H9 (cell line): ENCODE measurements around the gene NBPF11. TPM values are rescaled to one million over a fixed set of nuclear protein-coding genes. Genes with fewer than 3 reads are reported as not detected.
"Not testable (repeated sequence)": the region's sequence is repeated elsewhere in the genome, so short reads cannot be mapped to it uniquely, and the experiment has no call there.

Experiments
- DNase-seq: peaks from one replicate; pipeline ENCODE4 v3.0.0-alpha.2; 2017
- H2AFZ ChIP-seq: one replicate; pipeline ENCODE4 v1.6.1; 2013; ENCODE audit warnings: mild to moderate bottlenecking, low read length, control low read depth, moderate library complexity
- H2AK5ac ChIP-seq: 2 replicates; pipeline ENCODE4 v1.6.1; 2013; ENCODE audit warnings: low read length, control low read depth, mixed read lengths; ENCODE audit not compliant: insufficient read length
- H2BK120ac ChIP-seq: one replicate; pipeline ENCODE4 v1.6.1; 2013; ENCODE audit warnings: low read depth, mild to moderate bottlenecking, low read length, control low read depth, inconsistent platforms; ENCODE audit not compliant: poor library complexity, severe bottlenecking
- H2BK12ac ChIP-seq: 2 replicates; pipeline ENCODE4 v1.6.1; 2013; ENCODE audit warnings: low read length, control low read depth, mixed read lengths, low read depth; ENCODE audit not compliant: insufficient read length
- H2BK15ac ChIP-seq: 2 replicates; pipeline ENCODE4 v1.6.1; 2013; ENCODE audit warnings: low read depth, low read length, control low read depth
- H2BK20ac ChIP-seq: one replicate; pipeline ENCODE4 v1.6.1; 2013; ENCODE audit warnings: low read depth, mild to moderate bottlenecking, low read length, control low read depth, inconsistent platforms; ENCODE audit not compliant: poor library complexity, severe bottlenecking
- H2BK5ac ChIP-seq: 2 replicates; pipeline ENCODE4 v1.6.1; 2013; ENCODE audit warnings: low read length, control low read depth, mixed read lengths; ENCODE audit not compliant: insufficient read length
- H3K14ac ChIP-seq: 2 replicates; pipeline ENCODE4 v1.6.1; 2013; ENCODE audit warnings: low read length, control low read depth; ENCODE audit not compliant: insufficient read depth
- H3K18ac ChIP-seq: 2 replicates; pipeline ENCODE4 v1.6.1; 2013; ENCODE audit warnings: low read depth, mild to moderate bottlenecking, mixed read lengths, low read length, control low read depth; ENCODE audit not compliant: insufficient read length
- H3K23ac ChIP-seq: 2 replicates; pipeline ENCODE4 v1.6.1; 2013; ENCODE audit warnings: low read length, control low read depth, mixed read lengths, low read depth; ENCODE audit not compliant: insufficient read length
- H3K23me2 ChIP-seq: 2 replicates; pipeline ENCODE4 v1.6.1; 2013; ENCODE audit warnings: low read depth, mild to moderate bottlenecking, mixed read lengths, low read length, control low read depth; ENCODE audit not compliant: insufficient read length, poor library complexity, severe bottlenecking
- H3K27ac ChIP-seq: 2 replicates; pipeline ENCODE4 v1.5.1; 2013; ENCODE audit warnings: low read length, control low read depth, mixed read lengths, low read depth; ENCODE audit not compliant: insufficient read length
- H3K27me3 ChIP-seq: 2 replicates; pipeline ENCODE4 v1.6.1; 2013; ENCODE audit warnings: low read length, control low read depth, inconsistent platforms; ENCODE audit not compliant: insufficient read depth
- H3K4ac ChIP-seq: 2 replicates; pipeline ENCODE4 v1.6.1; 2013; ENCODE audit warnings: low read depth, mild to moderate bottlenecking, control low read depth, inconsistent platforms, low read length, moderate library complexity
- H3K4me1 ChIP-seq: 2 replicates; pipeline ENCODE4 v1.6.1; 2013; ENCODE audit warnings: low read length, control low read depth, inconsistent platforms; ENCODE audit not compliant: insufficient read depth
- H3K4me2 ChIP-seq: 2 replicates; pipeline ENCODE4 v1.6.1; 2013; ENCODE audit warnings: low read length, control low read depth, mixed read lengths; ENCODE audit not compliant: insufficient read length, insufficient read depth
- H3K56ac ChIP-seq: 2 replicates; pipeline ENCODE4 v1.6.1; 2013; ENCODE audit warnings: low read depth, mild to moderate bottlenecking, mixed read lengths, low read length, control low read depth; ENCODE audit not compliant: insufficient read length
- H3K79me1 ChIP-seq: 2 replicates; pipeline ENCODE4 v1.6.1; 2013; ENCODE audit warnings: low read depth, mild to moderate bottlenecking, moderate library complexity, low read length, control low read depth, inconsistent platforms; ENCODE audit not compliant: insufficient read depth, poor library complexity, severe bottlenecking
- H3K79me2 ChIP-seq: 2 replicates; pipeline ENCODE4 v1.6.1; 2013; ENCODE audit warnings: low read length, control low read depth, inconsistent platforms; ENCODE audit not compliant: insufficient read depth
- H3K9ac ChIP-seq: 2 replicates; pipeline ENCODE4 v1.6.1; 2013; ENCODE audit warnings: low read length, control low read depth, mixed read lengths; ENCODE audit not compliant: insufficient read length; ENCODE audit errors: extremely low read depth
- H3K9me3 ChIP-seq: one replicate; pipeline ENCODE4 v1.6.1; 2013; ENCODE audit warnings: low read depth, low read length, inconsistent platforms; ENCODE audit not compliant: control insufficient read depth
- H3T11ph ChIP-seq: one replicate; pipeline ENCODE4 v1.6.1; 2013; ENCODE audit warnings: mild to moderate bottlenecking, low read length, control low read depth, inconsistent platforms
- H4K20me1 ChIP-seq: one replicate; pipeline ENCODE4 v1.6.1; 2013; ENCODE audit not compliant: control insufficient read depth, insufficient read length, insufficient read depth
- H4K5ac ChIP-seq: 2 replicates; pipeline ENCODE4 v1.6.1; 2013; ENCODE audit warnings: low read depth, mild to moderate bottlenecking, mixed read lengths, low read length, control low read depth; ENCODE audit not compliant: insufficient read length
- H4K8ac ChIP-seq: replicated peaks from 2 replicates; pipeline ENCODE4 v1.6.1; 2013; ENCODE audit warnings: low read length, control low read depth, mixed read lengths, low read depth; ENCODE audit not compliant: insufficient read length
- H4K91ac ChIP-seq: 2 replicates; pipeline ENCODE4 v1.6.1; 2013; ENCODE audit warnings: low read depth, mild to moderate bottlenecking, moderate library complexity, mixed read lengths, low read length, control low read depth; ENCODE audit not compliant: insufficient read length
- H3K27ac Mint-ChIP-seq, 3 experiments: 2 replicates in 2 of 3; 3 replicates in 1 of 3; pipeline ENCODE4 v1.8.0; 2020 to 2021; ENCODE audit warnings: mixed read lengths in 3 of 3, mild to moderate bottlenecking in 1 of 3, moderate library complexity in 1 of 3
- H3K27me3 Mint-ChIP-seq: 2 replicates; pipeline ENCODE4 v1.8.0; 2021; ENCODE audit warnings: low read depth, mild to moderate bottlenecking, moderate library complexity, mixed read lengths
- H3K36me3 Mint-ChIP-seq, 3 experiments: 2 replicates in 2 of 3; 3 replicates in 1 of 3; pipeline ENCODE4 v1.8.0; 2020 to 2021; ENCODE audit warnings: low read depth in 3 of 3, mixed read lengths in 3 of 3; ENCODE audit not compliant: insufficient read depth in 1 of 3
- H3K4me1 Mint-ChIP-seq, 2 experiments: 2 replicates each; pipeline ENCODE4 v1.8.0; 2020; ENCODE audit warnings: mixed read lengths in 2 of 2
- H3K4me3 Mint-ChIP-seq, 2 experiments: 2 replicates in 1 of 2; 3 replicates in 1 of 2; pipeline ENCODE4 v1.8.0; 2020 to 2021; ENCODE audit warnings: mild to moderate bottlenecking in 2 of 2, mixed read lengths in 2 of 2, moderate library complexity in 1 of 2
- H3K9me3 Mint-ChIP-seq, 2 experiments: 2 replicates in 1 of 2; 3 replicates in 1 of 2; pipeline ENCODE4 v1.8.0; 2020; ENCODE audit warnings: mild to moderate bottlenecking in 2 of 2, mixed read lengths in 2 of 2, moderate library complexity in 1 of 2
- WGBS: extraction: QIAGEN DNeasy Blood & Tissue Kit; methylation state at CpG from one replicate; pipeline ENCODE4 v1.1.7; 2013; ENCODE audit warnings: missing lambda C conversion rate, low lambda C conversion rate, mixed read lengths; ENCODE audit not compliant: insufficient read length; ENCODE audit errors: extremely low coverage; 5-methylcytosine and 5-hydroxymethylcytosine counted together
- total RNA-seq: library from RNA; stranded (reverse); gene quantifications from 2 replicates; pipeline ENCODE4 v1.2.1, GENCODE V29; 2021

Gene NBPF11
- total RNA-seq, 1 experiment from 2014 or later: 9.2 TPM

DNA sequence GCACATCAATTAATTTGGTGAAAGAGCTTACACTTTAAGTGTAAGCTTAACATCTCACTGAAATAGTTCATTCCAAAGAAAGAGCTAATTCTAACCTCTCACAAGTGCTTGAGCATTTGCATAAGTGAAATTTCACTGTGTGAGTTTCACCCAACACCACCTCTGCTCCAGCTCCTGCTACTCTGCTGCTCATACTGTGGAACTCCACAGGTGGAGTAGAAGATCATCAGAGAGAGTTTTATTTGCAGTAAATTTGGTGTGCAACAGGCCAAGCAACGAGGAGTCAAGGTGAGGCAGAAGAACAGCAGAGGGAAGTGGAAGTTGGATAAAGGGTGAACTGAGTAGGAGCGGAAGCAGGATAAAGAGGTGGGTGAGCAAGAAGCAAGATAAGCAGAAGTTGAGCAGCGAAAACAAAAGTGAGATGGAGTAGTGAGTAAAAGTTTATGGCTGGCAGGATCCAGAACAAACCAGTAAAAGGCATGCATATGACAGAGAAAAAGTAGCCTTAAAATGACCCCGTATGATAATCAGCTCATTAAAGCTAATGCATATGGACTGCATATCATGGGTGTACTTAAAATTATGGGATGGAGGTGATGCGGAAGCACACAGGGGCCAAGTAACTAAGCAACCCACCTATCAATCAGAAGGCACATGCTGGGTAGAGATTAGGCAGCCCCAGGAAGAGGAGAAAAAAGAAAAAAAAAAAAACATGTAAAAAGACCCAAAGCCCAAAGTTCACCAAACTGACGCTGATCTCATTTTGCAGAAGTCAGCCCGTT lies 3.6 kb upstream of the NBPF11 start:
- not testable (repeated sequence) for H4K91ac ChIP-seq, H3K4me3 Mint-ChIP-seq, H4K20me1 ChIP-seq, H3K79me1 ChIP-seq, DNase-seq, H2AK5ac ChIP-seq, H2AFZ ChIP-seq, H3K27ac Mint-ChIP-seq, H3K23me2 ChIP-seq, H2BK5ac ChIP-seq, H3K36me3 Mint-ChIP-seq, H4K5ac ChIP-seq, H3K56ac ChIP-seq, H3K27me3 ChIP-seq, H2BK15ac ChIP-seq, H3K14ac ChIP-seq, H3K4ac ChIP-seq, H3K4me2 ChIP-seq, H3K9ac ChIP-seq, H2BK120ac ChIP-seq, H3K27me3 Mint-ChIP-seq, H3K23ac ChIP-seq, H3K79me2 ChIP-seq, H3K18ac ChIP-seq, H2BK12ac ChIP-seq, H2BK20ac ChIP-seq, H3K4me1 ChIP-seq, H3T11ph ChIP-seq, H3K27ac ChIP-seq, H3K9me3 ChIP-seq, H3K9me3 Mint-ChIP-seq, H4K8ac ChIP-seq
- WGBS: no CpG with 5 or more reads among the region's 7 CpGs
- peaks cover 16 to 32% of the 10 kb centered on the region in 2 experiments for H3K4me1 Mint-ChIP-seq

DNA sequence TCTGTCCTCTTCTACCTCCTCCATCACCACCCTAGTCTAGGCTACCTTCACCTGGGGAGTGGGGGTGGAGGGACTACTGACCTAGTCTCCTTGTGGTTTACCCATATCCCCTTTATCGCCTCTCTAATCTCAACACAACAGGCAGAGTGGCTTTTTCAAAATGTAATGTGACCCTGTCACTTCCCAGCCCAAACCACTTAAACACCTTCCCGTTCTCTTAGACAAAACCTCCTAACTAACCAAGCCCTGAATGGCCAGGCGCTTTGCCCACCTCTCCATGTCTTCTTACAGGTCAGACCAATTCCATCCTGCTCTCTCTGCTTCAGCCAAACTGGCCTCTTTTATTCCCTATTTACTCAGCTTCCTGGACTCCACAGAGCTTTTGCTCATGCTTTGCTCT lies 714 bp upstream of the NBPF11 start:
- H2BK15ac ChIP-seq, H3K4me2 ChIP-seq, H3K9me3 Mint-ChIP-seq, H3K56ac ChIP-seq, H3K14ac ChIP-seq, H3K79me2 ChIP-seq, H2BK120ac ChIP-seq, H3K79me1 ChIP-seq, H3K27ac ChIP-seq, H3K9ac ChIP-seq, H3K9me3 ChIP-seq, H3K27me3 Mint-ChIP-seq, H4K91ac ChIP-seq, H3K27me3 ChIP-seq, H2AFZ ChIP-seq, H3K4ac ChIP-seq, H3K18ac ChIP-seq, DNase-seq, H3K23ac ChIP-seq, H2BK12ac ChIP-seq, H2BK5ac ChIP-seq, H2AK5ac ChIP-seq, H3K36me3 Mint-ChIP-seq, H3T11ph ChIP-seq, H4K20me1 ChIP-seq, H3K23me2 ChIP-seq, H4K5ac ChIP-seq, H3K4me1 ChIP-seq, H4K8ac ChIP-seq, H2BK20ac ChIP-seq: not testable (repeated sequence)
- WGBS: no CpG with 5 or more reads among the region's 3 CpGs
- Mint-ChIP-seq H3K27ac (0 out of 7 replicates have a peak overlapping the region, but pooled peaks of 1 of the 3 experiments have one; percentile 71), H3K4me3 (peak overlapping the region; percentile 41 to 64), H3K4me1 (peaks cover 7 to 17% of the 10 kb centered on the region in 2 experiments)
